Measurements from ENCODE around the gene RALGAPA2.

DNA sequence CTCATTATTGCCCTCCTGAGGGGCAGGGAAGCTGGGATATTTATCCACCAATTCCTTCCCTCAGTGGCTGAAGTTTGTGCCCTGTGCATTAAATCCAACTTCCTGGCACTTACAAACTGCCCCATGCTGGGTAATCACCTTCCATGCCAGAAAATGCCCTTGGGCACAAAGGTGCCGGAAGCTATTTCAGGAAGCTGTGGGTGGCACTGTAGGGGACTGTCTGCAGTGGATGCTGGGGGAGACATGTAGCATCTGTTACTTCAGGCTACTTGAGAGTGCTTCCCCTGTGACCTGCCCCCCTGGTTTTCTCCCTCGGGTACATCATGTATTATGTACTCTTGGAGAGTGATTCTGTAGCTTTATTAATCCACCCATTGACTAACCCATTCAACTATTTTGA is 24.7 kb upstream of the RALGAPA2 start:
- TF ChIP-seq RAD51 (IDR thresholded peaks at IDR 0.05; ENCODE audit: borderline replicate concordance) (no peak), KLF6 (CRISPR knock-in tag; IDR thresholded peaks at IDR 0.05) (no peak), ZNF138 (CRISPR knock-in tag; IDR thresholded peaks at IDR 0.05; ENCODE audit: low read depth) (no peak)
- TF ChIP-seq, protein P1, sequence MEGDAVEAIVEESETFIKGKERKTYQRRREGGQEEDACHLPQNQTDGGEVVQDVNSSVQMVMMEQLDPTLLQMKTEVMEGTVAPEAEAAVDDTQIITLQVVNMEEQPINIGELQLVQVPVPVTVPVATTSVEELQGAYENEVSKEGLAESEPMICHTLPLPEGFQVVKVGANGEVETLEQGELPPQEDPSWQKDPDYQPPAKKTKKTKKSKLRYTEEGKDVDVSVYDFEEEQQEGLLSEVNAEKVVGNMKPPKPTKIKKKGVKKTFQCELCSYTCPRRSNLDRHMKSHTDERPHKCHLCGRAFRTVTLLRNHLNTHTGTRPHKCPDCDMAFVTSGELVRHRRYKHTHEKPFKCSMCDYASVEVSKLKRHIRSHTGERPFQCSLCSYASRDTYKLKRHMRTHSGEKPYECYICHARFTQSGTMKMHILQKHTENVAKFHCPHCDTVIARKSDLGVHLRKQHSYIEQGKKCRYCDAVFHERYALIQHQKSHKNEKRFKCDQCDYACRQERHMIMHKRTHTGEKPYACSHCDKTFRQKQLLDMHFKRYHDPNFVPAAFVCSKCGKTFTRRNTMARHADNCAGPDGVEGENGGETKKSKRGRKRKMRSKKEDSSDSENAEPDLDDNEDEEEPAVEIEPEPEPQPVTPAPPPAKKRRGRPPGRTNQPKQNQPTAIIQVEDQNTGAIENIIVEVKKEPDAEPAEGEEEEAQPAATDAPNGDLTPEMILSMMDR (CRISPR knock-in tag; IDR thresholded peaks at IDR 0.05): no peak

All from HepG2 (cell line).